Daoy (cell line): ENCODE results near the gene TNFSF13. TPM values are rescaled to one million over a fixed set of nuclear protein-coding genes. Genes with fewer than 3 reads are reported as not detected.

Experiments
- DNase-seq: peaks from one replicate; pipeline ENCODE4 v3.0.0-alpha.2; 2015; ENCODE audit warnings: low read depth
- total RNA-seq: library from RNA; depleted of rRNA; stranded (reverse); fragments of >200 nt; shearing (Covaris generic); gene quantifications from 2 replicates; pipeline ENCODE4 v1.2.3, GENCODE V29; 2014

Gene TNFSF13
- total RNA-seq, 1 experiment from 2014 or later = 1.9 TPM

DNA sequence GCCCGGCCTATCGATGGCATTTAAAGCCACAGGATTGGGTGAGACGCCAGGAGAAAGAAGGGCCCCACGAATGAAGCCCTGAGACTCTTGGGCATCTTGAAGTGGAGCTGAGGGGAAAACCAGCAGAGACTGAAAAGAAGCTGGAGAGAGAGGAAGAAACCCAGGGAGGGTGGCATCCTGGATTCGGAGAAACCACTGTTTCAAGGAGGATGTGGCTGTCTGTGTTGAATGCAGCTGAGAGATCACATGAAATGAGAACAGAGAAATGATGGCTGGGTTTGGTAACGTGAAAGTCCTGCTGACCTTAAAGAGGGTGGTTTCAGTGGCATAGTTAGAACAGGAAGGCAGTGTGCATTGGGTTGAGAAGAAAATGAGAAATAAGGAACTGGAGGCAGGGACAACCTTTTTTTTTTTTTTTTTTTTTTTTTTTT, 5.9 kb upstream of the TNFSF13 start:
- DNase-seq = no peak

DNA sequence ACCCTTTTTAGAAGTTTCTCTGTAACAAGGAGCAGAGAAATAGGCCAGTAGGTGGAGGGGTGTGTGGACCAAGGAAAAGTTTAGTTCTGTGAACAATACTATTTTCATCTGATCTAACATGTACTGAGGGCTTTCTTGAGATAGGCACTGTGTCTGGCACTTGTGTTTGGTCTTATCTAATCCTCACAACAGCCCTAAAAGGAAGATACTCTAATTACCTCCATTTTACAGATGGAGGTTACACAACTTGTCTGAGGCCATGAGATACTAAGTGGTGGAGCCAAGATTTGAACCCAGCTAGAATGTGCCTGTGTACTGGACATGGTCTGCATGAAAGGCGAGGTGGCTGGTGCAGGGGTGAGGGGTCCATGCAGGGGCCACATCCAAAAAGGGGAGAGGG, 5.2 kb upstream of the TNFSF13 start:
- no peak for DNase-seq

DNA sequence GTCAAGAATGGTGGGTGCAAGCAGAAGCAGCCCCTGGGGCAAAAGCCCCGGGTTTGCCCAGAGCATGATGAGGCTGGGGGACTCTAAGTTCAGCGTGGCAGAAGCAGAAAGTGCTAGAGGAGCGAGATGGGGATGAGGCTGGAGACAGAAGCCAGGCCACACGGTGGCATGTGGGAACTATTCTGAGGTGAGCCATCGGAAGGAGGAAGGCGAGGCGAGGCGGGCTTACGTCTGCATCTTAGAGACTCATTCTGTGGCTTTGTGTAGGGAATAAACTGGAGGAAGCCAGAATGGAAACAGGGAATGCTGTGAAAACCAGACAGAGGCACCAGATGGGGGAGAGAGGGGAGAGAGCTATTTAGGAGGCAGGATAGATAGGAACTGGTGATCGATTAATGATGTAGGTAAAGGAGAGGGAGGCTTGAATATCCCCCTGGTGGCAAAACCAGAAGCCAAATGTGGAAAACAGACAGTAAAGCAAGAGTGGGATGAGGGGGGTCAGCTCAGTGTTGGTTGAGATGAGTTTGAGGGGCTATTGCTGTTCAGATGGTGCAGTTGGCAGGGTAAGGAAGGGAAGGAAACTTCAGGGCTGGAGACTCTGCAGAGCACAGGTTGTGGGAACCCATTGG, 3.1 kb upstream of the TNFSF13 start:
- no peak for DNase-seq

DNA sequence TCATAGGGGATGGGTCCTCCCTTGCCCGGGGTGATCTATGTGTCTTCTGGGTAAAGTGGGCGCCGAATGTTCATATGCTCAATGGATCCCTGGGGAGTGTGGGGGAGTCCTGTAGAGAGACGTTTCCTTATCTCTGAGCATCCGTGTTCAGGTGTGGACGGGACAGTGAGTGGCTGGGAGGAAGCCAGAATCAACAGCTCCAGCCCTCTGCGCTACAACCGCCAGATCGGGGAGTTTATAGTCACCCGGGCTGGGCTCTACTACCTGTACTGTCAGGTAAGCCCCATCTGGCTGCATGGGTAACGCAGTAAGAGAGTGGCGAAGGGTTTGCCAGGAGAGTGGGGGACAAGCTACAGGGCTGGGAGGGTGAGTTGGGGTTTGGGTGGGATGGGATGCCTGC, 1.9 kb upstream of the TNFSF13 start:
- DNase-seq = no peak

- DNase-seq = no peak
These were observed 1.3 kb upstream of the TNFSF13 start for GRCh38 chr17:7557147-7557764.

DNA sequence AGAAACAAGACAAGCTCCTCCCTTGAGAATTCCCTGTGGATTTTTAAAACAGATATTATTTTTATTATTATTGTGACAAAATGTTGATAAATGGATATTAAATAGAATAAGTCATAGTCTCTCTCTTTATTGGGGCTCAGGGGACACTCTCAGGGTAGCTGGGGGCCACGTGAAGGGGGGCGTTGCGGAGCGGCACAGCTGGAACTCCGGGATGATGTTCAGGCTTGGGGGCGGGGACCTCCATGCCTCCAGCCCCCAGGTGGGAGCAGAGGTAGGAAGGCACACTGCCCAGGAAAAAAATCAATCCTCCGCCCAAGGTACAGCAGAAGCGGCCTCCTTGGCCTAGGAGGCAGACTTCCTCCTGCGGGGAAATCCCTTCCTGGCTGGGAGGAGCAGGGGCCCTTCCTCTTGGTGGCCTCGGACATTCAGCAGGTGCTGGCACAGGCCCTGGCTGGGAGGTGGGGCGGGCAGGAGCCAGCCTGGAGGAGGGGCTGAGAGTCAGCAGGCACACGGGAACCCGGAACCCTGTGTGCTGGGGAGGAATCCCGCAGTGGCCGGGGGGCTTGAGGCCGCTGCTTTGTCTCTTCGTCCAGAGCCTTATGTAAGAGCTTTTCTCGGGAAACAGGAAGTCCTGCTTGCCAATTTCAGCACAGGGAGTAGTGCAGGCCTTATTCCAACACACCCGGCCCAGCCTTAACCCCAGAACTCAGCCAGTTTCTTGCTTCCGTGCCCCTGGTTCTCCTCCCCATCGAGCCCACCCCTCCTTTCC, 591 bp upstream of the TNFSF13 start:
- DNase-seq = peak; percentile 73

DNA sequence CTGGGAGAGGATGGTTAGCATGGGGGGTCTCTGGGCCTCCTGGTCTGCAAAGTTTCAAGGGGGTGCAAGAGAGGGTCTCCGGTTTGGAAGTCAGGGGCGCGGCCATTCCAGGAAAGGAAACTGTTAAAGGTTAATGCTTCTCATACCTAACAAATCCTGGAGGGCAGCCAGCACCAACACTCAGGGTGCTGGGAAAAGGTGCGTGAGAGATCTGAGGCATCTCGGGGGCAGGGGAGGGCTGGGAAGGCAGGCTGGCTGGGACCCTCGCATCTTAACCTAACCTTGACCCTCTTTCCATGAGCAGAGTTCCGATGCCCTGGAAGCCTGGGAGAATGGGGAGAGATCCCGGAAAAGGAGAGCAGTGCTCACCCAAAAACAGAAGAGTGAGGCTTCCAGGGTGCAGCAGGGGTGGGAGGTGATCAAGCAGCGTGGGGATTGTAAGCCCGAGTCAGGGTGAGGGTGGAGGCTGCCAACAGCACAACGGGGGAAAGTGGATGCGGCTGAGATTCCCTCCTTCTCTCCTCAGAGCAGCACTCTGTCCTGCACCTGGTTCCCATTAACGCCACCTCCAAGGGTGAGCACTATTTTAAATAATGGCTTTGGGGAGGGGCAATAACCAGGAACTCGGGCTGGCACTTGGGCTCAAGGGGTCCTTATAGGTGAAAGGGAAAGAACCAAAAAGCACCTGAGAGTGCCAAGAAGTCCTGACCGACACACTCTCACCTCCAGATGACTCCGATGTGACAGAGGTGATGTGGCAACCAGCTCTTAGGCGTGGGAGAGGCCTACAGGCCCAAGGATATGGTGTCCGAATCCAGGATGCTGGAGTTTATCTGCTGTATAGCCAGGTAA, 996 bp downstream of the TNFSF13 start:
- no peak for DNase-seq

DNA sequence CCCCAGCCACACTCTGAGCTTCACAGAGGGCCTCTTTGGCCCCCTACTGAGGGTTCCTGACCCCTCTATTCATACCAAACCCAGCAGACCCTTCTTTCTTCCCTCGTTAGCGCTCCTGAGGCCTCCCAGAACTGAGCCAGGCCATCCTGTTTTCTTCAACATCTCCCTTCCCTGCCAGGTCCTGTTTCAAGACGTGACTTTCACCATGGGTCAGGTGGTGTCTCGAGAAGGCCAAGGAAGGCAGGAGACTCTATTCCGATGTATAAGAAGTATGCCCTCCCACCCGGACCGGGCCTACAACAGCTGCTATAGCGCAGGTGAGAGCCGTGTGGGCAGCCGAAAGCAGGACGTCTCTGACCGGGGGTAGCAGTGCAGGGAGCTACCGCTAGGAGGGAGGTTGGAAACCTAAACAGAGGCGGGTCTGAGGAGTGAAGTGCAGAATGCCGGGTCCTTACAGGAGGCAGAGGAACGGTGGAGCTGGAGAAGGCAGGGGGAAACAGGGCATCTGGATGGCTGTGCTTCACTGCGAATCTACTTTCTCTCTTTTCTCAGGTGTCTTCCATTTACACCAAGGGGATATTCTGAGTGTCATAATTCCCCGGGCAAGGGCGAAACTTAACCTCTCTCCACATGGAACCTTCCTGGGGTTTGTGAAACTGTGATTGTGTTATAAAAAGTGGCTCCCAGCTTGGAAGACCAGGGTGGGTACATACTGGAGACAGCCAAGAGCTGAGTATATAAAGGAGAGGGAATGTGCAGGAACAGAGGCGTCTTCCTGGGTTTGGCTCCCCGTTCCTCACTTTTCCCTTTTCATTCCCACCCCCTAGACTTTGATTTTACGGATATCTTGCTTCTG, 1.9 kb downstream of the TNFSF13 start:
- peak; percentile 67 for DNase-seq

- DNase-seq = peak; percentile 93
These were observed 2.6 kb downstream of the TNFSF13 start for GRCh38 chr17:7561028-7561575.

GRCh38 chr17:7561589-7562207, 3.1 kb downstream of the TNFSF13 start, which contains the start of gene SENP3:
Gene SENP3, plus strand, starts transcription at chr17:7561919. Its CDS starts 1,158 bp downstream, at chr17:7563077.
- peak; percentile 95 for DNase-seq

DNA sequence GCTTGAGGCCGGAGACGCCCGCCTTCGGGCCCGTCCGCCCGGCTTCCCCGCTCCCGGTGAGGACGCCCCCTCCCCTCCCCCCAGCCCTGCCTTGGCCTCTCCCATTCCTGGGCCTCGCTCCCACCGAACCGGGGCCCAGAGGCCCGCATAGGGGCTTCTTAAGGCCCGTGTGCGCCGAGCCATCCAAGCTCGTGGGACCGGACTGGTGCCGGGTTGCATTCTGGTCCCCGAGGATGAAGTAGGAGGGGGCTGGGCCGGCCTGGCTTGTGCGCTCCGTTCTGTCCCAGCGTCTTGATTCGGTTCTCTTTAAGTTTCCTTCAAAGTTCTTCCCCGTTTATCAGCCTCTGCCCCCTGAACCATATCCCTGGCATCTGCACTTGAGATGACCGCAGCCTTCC, 3.7 kb downstream of the TNFSF13 start:
- DNase-seq = no peak

GRCh38 chr17:7563115-7563869, 4.7 kb downstream of the TNFSF13 start:
- no peak for DNase-seq

DNA sequence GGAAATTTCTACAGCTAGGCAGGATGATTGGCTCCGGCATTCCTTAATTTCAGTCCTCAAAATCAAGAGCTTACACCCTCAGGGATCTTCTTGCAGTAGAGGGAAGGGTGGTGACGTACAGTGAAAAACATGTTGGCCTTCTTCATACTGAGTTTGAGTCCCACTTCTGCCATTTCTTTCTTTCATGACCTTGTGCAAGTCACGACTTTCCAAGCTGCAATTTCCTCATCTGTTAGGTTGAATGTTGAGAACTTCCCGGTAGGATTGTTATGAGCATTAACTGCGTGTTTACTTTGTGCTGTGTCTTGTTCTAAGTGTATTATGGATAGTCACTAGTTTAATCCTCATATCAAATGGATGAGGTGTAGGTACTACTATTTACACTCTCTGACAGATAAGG, 11.0 kb downstream of the TNFSF13 start:
- DNase-seq = no peak

DNA sequence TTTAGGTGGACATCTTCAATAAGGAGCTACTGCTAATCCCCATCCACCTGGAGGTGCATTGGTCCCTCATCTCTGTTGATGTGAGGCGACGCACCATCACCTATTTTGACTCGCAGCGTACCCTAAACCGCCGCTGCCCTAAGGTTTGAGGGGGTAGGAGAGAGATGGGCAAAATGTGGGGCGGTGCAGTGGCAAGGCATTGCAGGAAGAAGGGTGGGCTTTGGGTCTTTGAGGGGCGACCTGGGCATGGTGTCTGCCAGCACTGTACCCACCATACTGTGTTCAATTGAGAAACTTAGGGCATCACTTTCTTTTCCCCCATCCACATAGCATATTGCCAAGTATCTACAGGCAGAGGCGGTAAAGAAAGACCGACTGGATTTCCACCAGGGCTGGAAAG, 11.8 kb downstream of the TNFSF13 start:
- no peak for DNase-seq

- no peak for DNase-seq
These were observed 13.7 kb downstream of the TNFSF13 start for GRCh38 chr17:7572338-7572587.

GRCh38 chr17:7572588-7573323, 14.2 kb downstream of the TNFSF13 start:
- DNase-seq = peak; percentile 100

DNA sequence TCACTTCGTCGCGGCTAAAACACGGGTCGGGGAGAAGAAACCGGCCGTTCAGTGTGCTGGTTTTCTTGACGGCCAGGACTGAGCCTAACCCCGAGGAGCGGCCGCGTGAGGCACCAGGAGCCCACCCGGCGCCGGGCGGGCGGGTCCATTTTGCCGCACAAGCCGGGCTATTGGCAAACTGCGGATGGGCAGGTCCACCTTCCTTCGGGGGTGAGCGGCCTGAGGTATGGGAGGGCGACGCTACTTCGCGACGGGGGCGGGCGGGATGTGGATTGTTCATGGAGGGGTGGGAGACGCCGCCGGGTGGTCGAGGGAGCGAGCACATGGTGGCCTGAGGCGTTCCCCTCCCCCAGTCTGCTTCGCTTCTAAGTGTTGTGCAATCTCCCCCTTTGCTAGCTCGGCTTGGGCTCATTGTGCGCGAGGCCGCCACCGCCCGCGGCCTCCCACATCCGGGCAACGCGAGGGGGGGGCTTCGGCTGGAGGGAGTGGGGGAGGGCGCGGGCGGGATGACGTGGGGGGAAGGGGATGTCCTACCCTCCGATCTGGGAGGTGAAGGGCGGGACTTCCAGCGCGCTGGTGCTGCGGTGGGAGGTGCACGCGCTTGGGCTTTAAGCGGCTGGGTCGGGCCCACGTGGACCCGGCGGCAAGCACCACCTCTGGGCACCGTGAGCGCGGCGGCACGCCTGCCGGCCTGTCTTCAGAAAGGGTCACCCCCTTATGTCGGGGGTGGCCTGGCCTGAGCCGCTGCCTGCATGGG, 15.0 kb downstream of the TNFSF13 start:
- peak; percentile 94 for DNase-seq
